Measurements from ENCODE around the gene CYP2A6.
"Not testable (repeated sequence)": the region's sequence is repeated elsewhere in the genome, so short reads cannot be mapped to it uniquely, and the experiment has no call there.

CYP2A6 gene

DNA sequence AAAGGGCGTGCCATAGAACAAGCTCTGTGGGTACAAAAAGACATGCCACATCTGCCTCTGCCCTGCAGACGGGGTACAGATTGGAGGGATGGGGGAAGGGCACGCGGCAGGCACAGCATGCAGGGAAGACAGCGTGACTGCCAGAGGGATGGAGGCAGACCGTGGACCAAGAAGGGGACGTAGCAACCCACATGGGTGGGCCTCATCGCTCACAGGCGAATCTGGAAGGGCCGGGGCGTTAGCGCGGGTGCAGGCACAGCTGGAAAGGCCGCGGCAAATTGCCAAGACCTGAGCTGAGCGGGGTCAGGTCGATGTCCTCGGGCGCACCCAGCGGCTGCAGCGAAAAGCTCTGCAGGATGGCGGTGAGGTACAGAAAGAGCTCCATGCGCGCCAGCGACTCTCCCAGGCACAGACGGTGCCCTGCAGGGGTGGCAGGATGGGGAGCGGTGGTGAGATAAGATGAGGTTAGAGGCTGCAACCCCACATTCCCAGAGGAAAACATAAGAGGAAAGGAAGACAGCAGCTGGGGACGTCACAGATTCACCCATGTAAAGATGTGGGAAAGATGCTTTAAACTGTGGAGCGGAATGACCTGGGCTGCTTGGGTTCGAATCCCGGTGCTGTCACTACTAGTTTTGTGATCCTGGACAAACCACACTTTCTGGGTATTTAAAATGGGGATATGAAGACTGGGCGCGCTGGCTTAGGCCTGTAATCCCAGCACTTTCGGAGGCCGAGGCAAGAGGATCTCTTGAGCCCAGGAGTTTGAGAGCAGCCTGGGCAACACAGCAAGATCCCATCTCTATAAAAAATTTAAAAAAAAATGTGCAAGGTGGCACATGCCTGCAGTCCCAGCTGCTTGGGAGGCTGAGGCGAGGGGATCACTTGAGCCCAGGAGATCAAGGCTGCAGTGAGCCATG lies 31.5 kb downstream of the CYP2A6 start:
- DNase-seq, result peak in 1 of 2 donors; percentile 49

DNA sequence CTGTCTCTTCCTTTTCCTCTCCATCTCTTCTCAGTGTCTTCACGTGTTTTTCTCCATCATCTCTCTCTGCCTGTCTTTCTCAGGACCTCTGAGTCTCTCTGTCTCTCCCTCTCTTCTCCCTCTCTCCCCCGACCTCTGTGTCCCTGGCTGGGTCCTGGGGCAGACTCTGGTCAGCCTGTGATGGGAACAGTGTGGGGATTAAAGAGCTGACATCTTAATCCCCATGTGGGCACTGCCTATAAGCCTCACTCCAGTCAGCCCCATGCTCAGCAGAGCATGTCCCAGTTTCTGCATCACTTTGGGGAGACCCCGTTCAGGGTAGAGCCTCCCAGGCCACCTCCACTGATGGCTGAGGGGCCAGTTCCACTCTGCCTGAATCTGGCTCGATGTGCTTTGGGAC lies 35.0 kb downstream of the CYP2A6 start:
- no peak for DNase-seq

DNA sequence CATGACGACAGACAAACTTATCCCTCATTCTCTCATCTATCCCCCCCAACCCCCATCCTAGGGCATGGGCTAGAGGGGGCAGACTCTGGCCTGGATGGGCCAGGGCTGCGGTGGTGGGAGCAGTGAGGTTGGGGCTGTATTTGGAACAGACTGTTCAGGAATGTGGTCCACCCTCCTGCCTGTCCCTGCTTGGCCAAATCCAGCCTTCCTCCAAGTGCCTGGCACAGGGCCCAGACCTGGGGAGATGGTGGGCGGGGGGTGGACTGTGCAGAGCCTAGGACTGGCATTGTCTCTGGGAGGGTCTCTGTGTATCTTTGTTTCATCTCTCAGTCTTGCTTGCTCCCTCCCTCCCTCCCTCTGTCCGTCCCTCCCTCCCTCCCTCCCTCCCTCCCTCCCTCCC lies 37.1 kb downstream of the CYP2A6 start:
- no peak for DNase-seq

DNA sequence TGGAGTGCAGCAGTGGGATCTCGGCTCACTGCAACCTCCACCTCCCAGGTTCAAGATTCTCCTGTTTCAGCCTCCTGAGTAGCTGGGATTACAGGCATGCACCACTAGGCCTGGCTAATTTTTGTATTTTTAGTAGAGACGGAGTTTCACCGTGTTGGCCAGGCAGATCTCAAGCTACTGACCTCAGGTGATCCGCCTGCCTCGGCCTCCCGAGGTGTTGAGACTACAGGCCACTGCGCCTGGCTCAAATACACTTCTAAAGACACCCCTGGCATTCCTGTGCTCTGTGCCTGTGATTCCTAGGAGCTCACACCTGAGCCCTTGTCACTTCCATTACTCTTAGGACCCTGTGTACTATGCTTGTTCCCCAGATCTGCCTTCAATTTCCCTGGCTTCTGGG lies 37.7 kb downstream of the CYP2A6 start:
- DNase-seq, result not testable (repeated sequence)

DNA sequence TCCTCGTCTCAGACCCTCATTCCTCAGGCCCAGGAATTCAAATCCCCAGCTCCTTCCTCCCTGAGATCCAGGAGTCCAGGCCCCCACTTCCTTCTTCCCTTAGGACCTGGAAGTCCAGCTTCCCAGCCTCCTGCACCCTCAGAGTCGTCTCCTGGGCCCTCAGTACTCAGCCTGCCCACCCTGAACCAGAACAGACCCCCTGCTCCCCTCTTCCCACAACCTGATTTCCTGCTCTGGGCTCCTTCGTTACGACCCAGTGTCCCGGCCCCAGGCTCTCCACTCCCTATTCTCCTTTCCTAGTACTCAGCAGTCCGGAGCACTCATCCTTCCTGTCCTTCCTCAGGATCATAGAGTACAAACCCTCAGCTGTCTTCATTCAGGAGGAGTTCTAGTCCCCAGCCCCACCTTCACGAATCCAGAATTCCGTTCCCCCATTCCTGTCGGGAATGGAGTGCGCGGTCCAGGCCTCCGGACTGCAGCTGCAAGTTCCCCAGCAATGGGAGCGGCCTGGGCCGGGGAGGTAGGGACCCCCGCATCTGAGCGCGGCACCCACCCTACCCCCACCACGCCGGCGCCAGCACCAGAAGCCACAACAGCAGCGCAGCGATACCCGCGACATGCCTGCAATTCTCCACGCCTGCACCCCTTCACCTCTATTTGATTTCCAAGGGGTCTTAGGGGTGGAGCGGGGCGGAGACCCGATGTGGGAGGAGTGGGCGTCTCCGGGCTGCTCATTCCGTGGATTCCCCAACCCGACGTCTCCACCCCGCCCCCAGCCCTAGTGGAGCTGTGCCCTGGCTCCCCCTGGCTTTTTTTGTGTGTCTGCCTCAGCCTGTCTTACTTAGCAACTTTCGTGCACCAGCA lies 38.5 kb downstream of the CYP2A6 start:
- no peak for DNase-seq

DNA sequence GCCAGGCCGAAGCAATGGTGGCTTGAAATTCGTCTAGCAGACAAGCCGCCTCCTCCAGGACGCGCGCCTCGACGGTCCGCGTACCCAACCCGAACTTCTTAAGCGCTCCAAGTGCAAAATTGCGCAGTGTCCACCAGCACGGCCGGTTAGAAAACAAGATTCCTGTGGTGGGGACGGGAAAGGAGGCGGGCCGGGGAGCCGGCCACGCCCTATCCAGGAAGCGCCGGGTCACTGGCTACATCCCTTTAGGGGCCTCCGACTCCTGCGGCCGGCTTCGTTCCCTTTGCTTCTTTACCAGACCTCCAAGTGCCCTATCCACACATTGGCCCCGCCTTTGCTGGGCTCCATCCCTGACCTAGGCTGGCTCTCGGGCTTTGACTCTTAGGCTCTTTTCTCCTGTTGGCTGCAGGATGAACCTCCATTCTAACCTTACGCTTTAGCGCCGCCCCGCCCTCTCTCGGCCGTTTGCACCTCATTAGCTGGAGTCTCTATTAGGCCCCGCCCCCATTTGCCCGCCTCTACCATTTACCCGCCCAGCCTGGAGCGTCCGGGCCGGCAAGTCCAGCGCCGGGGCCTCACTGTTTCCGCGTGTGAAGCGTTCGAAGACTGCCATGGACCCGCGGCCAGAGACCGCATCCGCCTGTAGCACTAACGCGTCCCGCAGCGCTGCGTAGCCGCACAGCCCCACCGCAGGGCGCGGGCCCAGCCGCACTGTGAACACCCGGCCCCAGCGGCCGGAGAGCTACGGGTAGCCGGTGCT lies 39.4 kb downstream of the CYP2A6 start:
- peak; percentile 69 to 78 for DNase-seq

DNA sequence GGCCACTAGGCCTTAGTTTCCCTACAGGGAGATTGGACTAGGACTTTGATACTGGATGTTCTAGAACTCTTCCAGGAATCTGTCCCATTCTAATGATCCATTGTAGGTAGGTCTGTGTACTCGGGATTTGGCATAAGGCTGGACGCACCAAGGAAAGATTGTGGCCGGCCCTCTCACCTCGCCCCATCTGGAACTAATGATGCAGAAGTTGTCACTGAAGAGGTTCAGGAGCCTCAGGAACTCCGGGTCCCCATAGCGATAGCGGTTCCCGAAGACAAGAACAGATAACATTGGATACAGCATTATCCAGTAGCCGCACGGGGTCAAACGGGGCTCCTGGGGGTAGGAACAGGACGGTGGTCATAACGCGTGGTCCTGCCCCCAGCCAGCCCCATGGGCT lies 40.1 kb downstream of the CYP2A6 start:
- DNase-seq, result no peak

DNA sequence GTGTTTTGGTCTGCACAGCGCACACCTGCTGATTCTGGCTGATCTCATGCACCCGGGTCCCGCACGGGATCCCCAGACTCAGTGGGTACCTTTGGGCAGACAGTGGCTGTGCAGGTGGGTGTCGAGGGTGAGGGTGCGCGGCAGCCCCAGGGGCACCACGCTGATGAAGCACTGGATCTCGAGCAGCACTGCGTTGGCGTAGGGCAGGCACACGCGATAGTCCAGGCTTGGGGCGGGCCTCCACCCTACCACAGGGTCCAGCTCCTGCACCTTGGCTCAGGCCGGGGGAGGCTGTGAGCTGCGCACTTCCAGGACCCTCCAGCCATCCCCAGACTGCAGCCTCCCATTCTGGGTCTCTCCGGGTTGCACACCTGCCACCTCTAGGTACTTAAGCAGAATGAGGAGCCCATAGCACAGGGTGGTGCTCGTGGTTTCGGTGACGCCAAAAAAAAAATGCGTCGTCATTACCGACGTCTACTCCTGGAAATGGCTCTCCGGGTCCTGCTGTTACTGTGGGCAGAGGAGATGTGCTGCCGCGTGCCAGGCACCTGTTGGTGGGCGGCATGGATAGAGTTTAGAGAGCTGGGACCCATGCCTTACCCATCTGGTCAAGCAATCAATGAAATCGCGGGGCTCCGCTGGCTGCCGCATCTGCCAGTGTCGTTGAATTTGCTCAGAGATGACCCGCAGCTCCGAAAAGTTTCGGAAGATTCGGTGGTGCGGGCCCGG lies 40.7 kb downstream of the CYP2A6 start:
- DNase-seq, result no peak

DNA sequence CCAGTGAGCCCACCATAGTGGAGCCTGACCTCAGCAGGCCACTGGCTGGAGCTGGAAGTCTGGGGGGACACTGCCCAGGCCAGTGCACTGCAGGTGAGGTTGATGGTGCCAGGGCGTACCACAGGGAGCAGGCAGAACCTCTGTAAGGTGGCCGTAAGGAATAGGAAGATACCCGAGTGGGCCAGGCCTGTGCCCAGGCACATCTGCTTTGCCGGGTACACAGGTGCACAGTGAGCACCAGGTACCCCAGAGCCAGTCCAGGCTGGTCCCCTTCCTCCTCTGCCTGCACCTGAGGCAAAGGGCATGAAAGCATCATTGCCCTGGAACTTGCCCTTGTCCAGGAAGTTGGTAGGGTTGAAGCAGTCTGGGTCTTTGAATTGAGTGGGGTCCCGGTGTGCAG lies 41.8 kb downstream of the CYP2A6 start:
- DNase-seq, result no peak

DNA sequence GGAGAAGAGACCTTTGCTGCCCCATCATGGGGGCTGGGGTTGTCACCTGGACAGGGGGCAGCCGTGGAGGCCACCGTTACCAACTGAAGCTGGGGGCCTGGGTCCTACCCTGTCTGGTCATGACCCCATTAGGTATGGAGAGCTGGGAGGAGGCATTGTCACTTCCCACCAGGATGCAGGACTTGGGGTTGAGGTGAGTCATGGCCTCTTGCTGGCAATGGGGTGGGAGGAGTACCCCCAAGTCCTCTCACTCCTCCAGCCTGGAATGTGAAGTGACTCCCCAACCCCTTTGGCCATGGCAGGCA lies 42.3 kb downstream of the CYP2A6 start:
- DNase-seq, result no peak

DNA sequence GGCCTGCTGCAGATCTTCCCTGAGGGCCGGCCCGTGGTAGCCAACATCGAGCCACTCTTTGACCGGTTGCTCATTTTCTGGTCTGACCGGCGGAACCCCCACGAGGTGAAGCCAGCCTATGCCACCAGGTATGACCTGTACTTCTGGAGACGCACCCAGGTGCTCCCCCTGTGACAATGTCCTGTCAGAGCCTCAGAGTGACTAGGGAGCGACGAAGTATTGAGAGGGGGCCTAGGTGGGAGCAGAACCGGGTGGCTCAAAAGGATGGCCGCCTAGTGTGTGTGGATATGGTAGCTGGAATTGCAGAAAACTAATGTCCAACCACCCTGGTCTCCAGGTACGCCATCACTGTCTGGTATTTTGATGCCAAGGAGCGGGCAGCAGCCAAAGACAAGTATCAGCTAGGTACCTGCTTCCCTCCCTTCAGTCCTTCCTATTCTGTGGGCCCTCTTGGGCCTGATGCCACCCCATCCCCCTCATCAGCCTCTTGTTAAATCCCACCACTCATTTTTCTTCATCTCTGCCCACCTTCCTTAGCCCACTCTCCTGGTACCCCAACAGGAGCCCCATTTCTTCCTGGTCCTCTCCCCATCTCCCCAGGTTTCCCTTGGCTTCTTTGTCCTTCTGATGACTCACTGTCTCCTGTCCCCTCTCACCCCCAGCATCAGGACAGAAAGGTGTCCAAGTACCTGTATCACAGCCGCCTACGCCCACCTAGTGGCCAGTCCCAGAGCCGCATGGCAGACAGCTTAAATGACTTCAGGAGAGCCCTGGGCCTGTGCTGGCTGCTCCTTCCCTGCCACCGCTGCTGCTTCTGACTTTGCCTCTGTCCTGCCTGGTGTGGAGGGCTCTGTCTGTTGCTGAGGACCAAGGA lies 42.9 kb downstream of the CYP2A6 start:
- no peak for DNase-seq

DNA sequence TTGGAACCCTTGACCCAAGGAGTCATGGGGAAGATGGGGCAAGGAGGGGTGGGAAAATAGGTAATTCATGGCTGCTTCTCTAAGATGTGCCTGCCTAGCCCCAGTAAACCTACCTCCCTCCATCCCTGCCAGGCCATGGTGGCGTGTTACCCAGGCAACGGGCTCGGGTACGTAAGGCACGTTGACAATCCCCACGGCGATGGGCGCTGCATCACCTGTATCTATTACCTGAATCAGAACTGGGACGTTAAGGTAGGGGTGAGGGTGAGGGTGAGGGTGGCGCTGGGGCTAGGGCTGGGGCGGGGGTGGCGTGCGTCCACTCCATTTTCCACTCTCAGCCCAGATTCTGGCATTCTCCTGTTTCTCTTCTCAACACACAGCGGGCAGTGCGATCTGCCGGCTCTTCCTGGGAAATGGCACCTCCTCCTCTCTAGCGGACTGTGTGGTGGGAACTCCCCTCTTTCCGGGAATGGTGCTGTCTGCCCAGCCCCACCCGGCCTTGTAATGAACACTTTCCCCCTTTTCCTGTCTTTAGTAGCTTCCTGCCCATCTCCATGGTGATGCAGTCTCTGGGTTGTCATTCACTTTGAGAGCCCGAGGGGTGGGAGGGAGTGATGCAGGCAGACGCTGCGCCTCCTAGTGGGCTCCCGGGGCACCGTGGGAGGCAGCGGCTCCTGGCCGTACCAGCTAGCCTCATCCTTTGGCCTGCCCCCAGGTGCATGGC lies 43.7 kb downstream of the CYP2A6 start:
- DNase-seq, result peak; percentile 66 to 70

DNA sequence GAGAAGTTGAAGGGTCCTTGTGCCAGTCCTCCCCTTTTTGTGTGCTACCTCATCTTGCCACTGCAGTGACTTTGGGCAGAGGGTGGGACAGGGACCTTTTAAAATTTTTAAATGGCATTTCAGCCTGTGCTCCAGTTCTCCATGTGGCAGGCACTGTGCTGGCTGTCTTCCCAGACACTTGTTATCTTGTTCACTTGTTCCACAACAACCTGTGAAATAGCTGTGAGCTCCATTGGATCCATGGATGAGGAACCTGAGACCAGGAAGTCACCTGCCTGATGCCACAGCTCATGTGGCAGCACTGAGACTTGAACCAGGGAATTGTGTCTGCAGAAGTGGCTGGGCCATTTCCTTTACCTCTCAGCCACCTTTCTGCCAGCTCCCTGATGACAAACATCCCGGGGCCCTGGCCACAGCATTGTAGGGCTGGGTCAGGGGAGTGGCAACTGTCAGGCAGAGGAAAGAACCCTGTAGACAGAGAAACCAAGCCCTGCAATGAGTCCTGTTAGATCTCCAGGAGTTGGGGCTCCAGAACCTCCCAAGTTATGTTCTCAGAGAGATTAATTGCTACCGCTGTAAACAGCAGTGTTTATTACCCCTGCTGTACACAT lies 44.9 kb downstream of the CYP2A6 start:
- no peak for DNase-seq

DNA sequence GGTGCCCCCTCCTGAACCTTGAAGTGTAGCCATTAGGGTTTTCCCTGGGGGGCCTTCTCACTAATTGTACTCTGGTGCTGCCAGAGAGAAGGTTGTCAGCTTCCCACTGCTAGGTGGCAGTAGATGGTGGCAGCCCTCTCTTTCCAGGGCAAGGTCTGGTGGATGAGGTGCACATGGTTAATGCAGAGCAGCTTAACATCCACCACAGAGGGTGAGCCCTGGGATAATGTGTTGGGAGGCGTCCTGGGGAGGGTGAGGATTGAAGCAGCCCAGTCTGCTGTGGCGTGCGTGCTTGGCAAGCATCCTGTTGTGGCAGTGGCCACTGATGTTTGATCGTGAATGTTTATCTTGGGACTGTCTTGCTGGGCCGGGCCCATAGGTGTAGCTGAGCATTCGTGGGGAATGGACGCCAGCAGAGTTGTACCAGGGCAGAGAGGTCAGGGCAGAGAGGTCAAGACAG lies 45.4 kb downstream of the CYP2A6 start:
- DNase-seq, result no peak

DNA sequence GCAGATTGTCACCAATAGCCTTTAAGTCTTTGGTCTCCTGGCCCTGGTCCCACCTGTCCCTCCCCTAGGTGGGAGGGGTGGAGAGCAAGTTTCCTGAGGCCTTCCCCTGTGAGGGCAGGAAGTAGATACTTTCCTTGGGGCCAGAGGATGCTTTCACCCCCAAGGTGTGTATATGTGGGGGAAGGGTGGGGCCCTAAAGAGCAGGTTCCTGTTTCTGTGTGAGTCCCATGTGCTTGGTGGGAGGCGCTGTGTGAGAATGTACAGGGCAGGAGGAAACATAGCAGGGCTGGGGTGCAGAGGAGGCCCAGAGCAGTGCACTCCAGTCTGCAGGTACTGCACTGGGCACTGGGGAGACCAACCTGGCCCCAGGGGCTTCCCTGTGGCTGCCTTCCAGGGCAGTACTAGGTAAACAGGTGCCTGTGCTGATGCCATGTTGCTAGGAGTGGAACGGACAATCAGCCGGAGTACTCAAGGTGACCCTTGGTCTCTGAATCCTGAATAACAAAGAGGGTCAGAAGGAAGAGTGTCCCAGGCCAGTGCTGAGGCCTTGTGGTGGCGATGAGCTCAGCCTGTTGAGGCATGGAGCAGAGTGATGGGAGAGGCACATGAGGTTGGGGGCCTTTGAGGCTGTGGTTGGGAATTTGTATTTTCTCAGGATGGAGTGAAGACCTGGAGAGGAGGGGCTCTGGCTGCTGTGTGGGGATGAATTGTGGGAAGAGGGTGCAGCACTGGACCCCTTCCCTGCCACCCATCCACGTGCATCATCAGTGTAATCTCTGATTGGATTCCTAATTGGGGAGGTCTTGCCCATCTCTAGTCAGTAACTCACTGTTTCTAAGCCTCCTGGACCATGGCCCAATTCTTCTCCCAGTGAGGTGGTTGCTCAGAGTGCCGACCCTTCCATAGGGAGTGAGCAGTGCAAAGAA lies 46.1 kb downstream of the CYP2A6 start:
- DNase-seq, result peak in 1 of 2 donors; percentile 32

DNA sequence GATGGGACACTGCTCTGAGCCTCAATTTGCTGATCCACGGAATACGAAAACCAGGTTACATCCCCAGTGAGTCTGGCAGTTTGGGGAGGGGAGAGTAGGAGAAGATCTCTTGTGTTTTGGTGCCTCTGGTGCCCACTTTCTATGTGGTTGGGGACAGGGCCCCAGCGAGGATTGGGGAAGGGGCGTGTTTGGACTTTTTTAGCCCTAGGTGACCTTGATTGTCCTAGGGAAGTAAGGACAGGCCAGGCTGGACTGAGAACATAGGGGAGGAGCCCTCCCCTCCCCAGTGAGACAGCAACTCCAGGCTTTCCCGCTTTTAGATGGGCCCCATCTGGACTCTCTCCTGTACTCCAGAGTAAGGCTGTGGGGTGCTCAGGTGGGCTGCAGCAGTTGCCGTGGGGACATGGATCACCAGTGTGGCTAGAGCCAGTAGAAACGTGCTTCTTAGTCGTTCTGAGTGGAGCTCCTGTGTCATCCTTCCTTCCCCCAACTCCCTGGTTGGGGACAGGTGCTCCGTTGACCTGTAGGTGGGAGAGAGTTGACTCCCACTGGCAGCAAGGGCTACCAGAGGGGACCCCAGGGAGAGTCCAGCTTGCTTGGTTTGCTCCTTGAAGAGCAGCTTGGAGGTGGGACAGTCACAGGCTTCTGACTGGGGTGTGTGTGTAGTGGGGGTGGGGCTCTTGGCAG lies 46.9 kb downstream of the CYP2A6 start:
- DNase-seq, result no peak

DNA sequence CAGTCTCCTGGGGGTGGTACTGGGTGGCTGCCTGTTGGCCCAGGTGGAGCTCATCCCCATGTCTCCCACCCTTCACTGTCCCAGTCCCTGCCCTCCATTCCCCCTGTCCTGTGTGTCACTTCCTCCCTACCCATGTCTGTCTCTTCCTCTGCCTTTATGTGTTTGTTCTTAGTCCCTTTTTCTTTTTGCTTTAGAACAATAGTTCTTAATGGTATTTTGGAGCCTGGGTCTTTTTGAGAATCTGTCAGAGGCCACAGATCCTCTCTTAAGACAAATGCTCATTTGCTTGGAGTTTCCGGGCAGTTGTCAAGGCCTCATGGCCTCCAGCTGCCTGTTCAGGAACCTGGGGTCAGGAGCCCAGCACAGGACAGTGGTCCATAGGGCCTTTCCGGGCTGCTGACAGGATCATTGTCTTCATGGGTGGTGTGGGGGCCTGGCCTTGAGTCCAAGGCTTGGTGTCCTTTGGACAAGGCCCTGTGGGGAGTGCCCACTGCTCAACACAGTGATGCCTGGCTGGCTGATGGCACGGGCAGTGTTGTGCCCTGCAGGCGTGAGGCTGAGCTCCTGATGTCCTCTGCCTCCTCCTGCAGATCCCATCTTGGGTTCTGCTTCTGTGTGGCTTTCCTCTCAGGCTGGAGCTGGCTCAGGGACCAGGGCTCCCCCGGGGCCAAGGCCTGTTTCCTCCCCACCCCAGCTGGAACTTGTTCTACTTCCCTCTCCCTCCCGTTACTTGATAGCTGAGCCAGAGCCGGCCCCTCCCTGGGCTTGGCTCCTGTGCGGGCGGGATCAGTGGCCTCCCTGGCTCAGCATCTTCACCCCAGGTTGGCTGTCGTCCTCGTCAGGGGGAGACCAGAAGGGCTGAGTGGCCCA lies 47.7 kb downstream of the CYP2A6 start:
- peak in 1 of 2 donors; percentile 47 for DNase-seq
